Activated T-cell treated with anti-CD3 and anti-CD28 coated beads for 48 hours (primary cell): Measurements from ENCODE around the gene IGF1R.

Experiments used
- DNase-seq: peaks from one replicate; pipeline ENCODE4 v3.0.0-alpha.2; 2020; ENCODE audit warnings: low read depth

The IGF1R gene

DNA sequence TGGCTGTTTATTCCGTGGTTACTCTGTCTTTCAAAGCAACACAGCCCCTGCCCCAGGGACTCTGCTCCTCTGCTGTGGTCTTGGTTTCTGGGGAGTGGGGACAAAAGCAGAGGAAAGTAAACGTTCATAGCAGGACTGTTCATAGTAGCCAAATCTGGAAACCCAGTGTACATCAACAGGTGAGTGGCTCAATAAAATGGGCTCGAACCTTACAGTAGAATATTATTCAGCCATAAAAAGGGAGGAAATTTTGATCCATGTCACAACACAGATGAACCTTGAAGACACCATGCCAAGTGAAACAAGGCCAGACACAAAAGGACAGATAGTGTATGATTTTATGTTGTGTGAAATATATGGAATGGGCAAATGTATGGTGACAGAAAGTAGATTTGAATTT is 269.1 kb downstream of the IGF1R start:
- DNase-seq = no peak

DNA sequence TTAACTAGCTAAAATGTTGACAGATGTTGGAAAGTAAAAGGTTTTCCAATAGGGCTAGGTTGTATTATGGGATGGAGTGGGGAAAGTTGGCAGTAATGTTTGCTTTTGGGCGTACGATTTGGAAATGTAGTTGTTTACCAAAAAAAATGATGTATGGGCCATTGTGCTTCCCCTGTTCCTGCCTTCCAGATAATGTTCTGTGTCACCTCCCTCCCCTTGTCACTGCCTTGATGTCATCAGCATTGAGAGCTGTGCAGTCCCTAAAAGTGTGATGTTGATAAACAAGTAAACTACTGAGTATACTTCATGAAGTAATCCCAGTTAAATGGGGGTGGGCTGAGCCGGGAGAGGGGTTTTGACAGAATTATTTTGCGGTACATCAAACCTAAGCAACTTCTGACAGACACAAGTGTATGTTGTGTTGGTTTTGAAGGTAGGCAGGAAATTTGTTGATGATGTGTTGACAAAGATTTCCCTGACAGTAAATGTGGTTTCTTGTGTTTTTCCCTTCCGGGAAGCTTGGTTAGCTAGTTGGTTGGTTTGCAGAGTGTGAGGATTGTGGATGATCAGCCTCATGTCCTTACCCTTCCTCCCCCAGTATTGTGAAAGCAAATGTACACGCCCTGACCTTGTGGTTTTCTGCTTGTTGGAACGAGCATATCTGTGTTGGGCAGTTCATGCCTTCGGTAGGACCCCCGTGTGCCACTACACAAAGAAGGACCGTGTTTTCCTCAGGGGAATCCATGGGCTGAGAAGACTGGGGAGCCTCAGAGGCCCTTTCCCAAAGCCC is 271.9 kb downstream of the IGF1R start:
- DNase-seq = no peak

DNA sequence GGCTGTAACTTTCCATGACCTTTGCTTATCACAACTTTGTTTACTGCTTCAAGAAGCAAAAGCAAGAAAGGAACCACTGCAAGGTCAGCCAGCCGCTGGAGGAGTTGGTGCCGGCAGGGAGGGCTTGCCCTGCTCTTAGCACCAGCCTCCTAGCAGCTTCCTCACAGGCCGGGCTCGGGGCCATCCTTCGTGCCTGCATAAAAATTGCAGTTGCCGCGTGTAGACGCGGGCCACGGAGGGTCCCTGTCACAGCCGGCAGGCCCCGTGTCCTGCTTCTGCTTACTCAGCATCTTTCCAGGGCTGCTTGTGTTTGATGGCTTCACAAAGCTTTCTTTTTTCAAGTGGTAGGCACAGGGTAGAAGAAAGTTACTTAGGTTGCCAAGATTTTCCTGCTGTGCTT is 274.8 kb downstream of the IGF1R start:
- no peak for DNase-seq

DNA sequence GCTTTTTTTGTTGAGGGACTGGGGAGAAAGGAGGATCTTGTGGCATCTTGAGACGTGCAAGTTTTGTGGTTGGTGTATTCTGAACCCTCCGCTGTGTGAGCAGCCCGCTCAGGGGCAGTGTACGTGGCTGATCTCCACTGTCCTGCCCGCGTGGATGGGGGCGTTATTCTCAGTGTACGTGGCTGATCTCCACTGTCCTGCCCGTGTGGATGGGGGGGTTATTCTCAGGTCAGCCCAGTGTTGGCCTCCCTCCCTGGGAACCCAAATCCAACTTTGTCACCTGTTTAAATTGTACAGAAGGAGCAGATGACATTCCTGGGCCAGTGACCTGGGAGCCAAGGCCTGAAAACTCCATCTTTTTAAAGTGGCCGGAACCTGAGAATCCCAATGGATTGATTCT is 275.2 kb downstream of the IGF1R start:
- DNase-seq = no peak

GRCh38 chr15:98924401-98925049 is 276.2 kb downstream of the IGF1R start:
- DNase-seq = no peak

- DNase-seq = no peak
Measured at GRCh38 chr15:98926236-98926635, 277.9 kb downstream of the IGF1R start.

DNA sequence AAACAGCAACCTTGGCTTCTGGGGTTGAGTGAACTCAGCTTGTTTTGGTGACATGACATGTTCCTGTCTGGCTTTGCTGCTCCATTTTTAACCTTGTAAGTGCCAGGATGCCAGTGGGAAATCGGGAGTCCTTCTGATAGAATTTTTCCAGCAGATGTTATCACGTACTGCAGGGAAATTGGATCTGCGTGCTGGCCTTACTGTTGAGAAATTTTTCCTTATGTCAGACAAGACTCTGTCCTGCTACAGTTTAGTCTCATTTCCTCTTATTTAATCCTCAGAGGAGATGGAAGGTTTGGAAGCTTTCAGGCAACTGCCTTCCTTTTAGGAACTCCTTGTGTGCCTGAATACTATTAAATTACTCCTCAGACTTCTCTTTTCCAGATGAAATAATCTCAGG is 278.7 kb downstream of the IGF1R start:
- DNase-seq = no peak

DNA sequence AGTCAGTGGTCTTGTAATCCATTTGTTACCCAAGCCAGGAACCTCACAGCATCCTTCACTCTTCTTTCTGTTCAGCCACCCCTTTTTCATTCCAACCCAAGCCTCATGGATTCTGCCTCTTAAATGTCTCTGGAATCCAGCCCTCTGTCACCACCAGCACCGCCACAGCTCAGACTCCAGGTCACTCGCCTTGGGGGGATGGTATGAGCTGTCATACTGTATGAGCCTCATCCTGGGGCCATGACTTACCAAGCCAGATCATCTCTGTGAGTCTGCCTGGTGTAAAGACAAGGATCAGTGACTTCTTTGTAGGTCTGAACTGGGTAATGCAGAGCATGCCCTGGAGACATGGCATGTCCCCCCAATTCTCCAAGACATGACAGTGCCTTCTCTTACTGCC is 279.7 kb downstream of the IGF1R start:
- DNase-seq = no peak

DNA sequence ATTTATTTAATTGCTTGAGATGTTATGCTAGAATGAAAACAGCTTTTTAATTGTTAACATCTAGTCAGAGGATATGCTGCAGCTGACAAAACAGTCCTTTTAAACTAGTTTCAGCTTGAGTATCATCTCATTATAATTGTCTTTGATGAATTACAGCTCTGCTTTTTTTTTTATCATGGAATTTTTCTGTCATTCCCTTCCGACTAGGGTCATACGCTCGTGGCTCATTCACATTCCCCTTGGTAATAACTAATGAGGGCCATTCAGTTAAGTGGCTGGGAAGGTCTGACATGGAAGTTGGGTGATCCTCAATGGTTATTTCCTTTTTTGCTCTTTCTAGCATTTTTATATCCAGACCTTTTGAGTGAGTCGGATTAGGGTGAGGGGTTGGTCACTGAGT is 282.2 kb downstream of the IGF1R start:
- no peak for DNase-seq

DNA sequence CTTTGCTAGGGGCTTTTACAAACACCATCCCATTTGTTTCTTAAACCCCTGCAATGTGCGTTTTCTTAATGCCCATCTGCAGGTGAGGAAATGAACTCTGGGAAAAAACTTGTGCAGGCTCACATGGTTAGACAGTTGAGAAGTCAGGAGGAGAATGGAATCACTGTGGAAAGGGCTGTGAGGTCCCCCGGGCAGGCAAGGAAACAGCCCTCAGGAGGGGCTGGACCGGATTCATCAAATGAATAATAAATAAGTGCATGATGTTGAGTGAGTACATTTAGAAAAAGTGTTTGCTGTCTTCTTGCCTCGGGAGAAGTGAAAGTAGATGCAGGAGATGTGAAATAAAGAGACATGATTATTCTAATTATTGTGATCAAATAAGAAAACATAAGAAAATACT is 282.7 kb downstream of the IGF1R start:
- DNase-seq = no peak

DNA sequence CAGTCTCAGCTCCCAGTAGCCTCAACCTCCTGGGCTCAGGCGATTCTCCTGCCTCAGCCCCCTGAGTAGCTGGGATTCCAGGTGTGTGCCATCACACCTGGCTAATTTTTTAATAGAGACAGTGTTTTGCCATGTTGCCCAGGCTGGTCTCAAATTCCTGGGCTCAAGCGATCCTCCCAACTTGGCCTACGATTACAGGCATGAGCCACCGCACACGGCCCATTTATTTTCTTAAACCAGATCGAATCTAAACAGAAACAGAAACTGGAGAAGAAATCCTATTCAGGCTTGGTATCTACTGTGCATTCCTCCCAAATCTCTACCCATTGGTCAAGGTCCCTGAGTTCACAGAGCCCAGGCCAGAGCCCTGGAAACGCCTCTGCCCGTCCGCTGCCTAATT is 285.1 kb downstream of the IGF1R start:
- DNase-seq = no peak

DNA sequence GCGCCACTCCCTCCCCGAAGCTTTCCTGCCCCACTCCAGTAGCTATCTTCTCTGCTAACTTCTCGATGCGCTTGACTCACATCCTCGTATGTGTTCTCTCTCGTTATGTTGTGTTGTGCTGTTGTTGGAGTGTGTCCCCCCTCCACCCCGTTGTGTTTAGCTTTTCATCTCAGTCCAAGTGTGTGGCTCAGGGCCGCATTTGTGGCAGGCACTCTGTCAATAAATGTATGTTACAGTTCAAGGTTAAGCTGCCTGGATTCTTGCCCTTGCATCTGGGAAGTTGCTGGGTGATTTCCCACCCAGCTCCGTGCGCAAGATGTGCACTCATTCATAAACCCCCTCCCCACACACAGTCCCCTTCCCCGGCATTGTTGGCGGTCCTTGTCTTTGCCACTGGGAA is 287.4 kb downstream of the IGF1R start:
- no peak for DNase-seq

- no peak for DNase-seq
Measured at GRCh38 chr15:98937413-98938104, 289.2 kb downstream of the IGF1R start.

DNA sequence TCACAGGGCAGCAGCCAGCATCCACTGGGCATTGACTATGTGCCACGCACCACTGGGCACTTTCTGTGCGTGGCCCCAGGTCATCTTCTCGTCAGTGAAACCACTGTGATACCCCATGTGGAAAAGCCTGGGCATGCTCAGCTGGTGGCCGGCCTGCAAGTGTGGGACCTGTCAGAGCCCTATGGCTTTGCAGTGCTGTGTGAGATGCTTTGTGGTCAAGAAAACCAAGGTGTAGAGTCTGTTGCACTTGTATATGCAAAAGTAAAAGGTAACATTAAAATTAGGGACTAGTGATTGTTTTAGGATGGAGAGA is 289.7 kb downstream of the IGF1R start:
- DNase-seq = no peak

- no peak for DNase-seq
Measured at GRCh38 chr15:98938799-98939198, 290.5 kb downstream of the IGF1R start.

- no peak for DNase-seq
Measured at GRCh38 chr15:98939311-98940080, 291.2 kb downstream of the IGF1R start.

- no peak for DNase-seq
Measured at GRCh38 chr15:98941595-98942255, 293.4 kb downstream of the IGF1R start.

GRCh38 chr15:98942431-98942830 is 294.1 kb downstream of the IGF1R start:
- no peak for DNase-seq

- DNase-seq = no peak
Measured at GRCh38 chr15:98943051-98943508, 294.7 kb downstream of the IGF1R start.

GRCh38 chr15:98943601-98944151 is 295.3 kb downstream of the IGF1R start:
- no peak for DNase-seq
